ENCODE measurements around the gene KLHL1.
"Not testable (repeated sequence)": the region's sequence is repeated elsewhere in the genome, so short reads cannot be mapped to it uniquely, and the experiment has no call there.

Gene KLHL1, protein sequence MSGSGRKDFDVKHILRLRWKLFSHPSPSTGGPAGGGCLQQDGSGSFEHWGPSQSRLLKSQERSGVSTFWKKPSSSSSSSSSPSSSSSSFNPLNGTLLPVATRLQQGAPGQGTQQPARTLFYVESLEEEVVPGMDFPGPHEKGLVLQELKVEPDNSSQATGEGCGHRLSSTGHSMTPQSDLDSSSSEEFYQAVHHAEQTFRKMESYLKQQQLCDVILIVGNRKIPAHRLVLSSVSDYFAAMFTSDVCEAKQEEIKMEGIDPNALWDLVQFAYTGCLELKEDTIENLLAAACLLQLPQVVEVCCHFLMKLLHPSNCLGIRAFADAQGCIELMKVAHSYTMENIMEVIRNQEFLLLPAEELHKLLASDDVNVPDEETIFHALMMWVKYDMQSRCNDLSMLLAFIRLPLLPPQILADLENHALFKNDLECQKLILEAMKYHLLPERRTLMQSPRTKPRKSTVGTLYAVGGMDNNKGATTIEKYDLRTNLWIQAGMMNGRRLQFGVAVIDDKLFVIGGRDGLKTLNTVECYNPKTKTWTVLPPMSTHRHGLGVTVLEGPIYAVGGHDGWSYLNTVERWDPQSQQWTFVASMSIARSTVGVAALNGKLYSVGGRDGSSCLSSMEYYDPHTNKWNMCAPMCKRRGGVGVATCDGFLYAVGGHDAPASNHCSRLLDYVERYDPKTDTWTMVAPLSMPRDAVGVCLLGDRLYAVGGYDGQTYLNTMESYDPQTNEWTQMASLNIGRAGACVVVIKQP

DNA sequence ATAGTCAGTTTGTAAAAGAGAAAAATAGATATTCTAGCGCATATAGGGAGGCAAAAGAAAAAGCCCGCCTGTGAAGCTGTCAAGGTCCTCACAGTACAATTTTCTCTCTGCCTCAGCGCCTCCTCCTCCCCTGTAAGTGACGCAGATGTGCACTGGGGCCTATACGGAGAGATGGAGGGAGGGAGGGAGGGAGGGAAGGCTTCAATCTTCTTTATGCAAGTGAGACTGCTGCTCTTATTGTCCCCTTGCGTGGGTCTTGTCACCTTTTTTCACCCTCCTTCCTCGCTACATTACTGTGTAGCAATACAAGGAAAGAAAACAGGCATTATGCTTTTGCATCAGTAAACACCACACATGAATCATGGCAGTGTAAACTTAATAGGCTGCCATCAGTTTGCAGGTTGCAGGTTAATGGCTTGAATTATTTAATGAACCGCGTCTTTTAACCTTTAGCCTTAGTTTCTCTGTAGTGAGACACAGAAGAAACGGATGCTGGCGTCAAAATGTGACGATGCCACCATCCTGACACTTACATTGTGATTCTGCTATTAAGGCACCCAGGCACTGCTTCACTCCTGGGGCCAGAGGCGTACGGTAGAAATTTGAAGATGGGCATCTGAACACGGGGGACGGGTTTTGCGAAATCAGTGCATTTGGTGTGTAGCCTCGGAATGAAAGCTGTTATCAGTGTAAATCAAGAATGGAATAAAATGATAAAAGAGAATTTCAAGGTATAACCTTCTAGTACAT is at the start of gene KLHL1:
Gene KLHL1 (minus strand): TSS at position 97 of the 750 bp plus-strand sequence. CDS start 753 bp downstream, outside the sequence.
- DNase-seq (ENCODE audit: low read depth): no peak

DNA sequence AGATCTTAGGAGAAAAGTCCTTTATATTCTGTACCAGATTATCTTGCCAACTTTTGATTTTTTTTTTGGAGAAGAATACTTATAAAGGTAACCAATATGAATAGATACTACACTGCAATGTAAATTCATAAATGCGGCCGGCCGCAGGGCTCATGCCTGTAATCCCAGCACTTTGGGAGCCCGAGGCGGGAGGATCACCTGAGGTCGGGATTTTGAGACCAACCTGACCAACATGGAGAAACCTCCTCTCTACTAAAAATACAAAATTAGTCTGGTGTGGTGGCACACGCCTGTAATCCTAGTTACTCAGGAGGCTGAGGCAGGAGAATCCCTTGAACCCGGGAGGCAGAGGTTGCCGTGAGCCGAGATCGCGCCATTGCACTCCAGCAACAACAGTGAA is 34.4 kb upstream of the KLHL1 start:
- not testable (repeated sequence) for DNase-seq (ENCODE audit: low read depth)

DNA sequence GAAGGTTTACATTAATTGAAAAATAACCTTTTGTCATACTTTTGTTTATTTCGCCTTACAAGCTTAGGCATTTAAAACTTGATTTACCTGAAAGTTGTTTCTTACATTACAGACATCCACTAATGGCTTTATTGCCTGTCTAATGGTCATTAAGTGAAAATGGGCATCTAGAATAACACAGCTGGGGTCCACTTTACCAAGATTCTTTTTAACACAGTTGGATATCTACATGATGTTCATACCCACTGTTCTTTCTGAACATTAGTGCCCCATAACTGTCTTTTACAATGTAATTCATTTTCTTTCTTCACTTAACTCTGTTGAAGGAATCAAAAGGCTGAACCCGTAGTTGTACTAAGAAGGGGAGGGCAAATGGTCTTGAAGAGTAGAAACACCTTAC is 19.8 kb upstream of the KLHL1 start:
- DNase-seq (ENCODE audit: low read depth): no peak

DNA sequence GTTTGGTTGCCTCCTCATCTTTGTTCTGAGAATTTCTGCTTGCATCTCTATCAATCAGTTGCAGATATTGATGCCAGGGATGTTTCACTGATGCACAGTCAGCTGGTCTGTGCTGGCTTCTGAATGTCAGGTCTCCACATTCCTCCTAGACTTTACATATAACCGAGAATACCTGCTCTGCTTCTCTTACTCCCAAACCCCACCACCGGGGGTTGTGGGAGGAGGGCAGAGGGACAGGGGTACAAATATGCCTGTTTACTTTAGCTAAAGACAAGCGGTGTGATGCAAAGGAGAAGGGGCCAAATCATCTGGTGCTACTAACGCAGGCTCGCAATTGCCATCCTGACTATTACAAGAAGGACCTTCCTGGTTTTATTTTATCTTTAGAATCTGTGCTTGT is 17.4 kb upstream of the KLHL1 start:
- DNase-seq (ENCODE audit: low read depth): no peak

DNA sequence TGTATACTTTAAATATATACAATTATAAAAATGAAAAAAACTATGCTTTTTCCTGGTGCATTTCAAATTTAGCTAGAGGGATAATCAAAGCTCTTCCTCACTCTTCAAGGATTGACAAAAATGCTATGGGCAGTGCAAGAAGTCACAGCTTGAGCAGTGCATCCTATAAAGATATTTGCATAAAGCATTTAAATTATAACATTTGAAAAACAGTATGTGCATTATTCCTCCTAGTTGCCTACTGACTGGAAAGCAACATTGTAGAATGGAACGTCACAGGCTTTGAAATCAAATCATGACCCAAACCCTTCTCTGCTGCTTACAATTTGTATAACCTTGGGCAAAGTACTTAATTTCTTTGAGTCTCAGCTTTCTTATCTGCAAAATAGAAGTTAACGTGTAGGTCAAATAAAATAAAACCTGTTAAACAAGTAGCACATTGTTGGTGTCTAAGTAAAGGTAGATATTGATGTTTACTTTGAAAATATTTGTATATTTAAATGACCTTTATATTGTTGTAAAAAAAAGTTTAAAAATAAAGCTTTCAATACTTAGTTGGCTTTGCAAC is 9.2 kb upstream of the KLHL1 start:
- DNase-seq (ENCODE audit: low read depth): no peak

DNA sequence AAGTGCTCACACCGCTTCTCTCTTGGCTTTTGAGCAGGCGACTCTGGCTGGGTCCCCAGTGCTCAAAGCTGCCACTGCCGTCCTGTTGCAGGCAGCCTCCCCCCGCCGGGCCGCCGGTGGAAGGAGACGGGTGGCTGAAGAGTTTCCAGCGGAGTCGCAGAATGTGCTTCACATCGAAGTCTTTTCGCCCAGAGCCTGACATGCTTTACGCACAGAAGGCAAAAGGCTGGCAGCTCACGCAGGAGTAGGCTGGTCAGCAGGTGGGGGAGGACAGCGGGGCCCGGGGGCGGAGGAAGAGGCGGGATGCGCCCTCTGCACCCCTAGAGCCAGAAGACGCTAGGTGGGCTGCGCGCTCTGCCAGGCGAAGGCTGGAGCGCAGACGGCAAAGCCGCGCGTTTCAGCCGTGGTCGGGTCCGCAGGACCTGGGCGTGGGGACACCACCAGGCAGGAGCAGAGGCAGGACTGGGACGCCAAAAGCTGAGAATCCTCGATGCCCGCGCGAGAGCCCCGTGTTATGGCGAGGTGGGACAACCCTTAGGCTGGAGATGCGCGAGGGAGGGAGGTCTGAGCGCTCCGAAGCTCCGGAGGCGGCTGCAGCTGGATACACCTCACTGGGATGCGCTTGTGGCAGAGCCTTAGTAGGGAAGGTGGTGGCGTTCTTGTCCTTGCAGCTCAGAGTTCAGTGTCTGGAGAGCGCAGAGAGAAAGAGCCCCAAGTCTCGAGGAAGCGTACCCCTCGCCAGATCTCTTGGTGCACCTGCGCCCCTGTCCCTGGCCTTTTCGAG is 562 bp downstream of the KLHL1 start, which contains the start of gene ATXN8OS:
Gene ATXN8OS (plus strand): TSS at position 329 of the 784 bp plus-strand sequence.
- no peak for DNase-seq (ENCODE audit: low read depth)

DNA sequence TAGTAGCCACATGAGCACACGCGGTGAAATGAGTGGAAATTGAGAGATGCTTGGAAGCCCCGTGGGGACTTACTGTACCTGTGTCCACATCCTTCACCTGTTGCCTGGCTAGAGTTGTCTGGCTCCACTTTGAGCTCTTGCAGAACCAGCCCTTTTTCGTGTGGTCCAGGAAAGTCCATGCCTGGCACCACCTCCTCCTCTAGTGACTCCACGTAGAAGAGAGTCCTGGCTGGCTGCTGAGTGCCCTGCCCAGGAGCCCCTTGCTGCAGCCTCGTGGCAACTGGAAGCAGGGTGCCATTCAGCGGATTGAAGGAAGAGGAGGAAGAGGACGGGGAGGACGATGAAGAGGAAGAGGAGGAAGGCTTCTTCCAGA is 1.1 kb downstream of the KLHL1 start:
- no peak for DNase-seq (ENCODE audit: low read depth)

DNA sequence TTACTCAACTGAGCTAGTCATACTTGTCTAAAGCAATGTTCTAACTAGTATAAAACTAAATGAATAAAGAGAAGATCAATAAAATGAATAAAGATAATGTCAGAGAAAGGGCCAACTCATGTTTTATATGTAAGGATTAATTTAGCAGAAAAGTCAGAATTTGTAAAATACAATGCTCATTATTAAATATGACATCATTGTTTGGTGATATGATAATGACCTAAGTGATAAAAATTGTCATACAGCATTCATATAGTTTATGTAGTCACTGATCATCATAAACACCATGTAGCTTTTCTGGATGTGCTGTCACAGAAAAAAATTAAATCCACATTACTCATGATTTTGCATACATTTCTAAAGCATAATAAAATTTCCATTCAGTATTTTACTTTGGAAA is 3.8 kb downstream of the KLHL1 start:
- no peak for DNase-seq (ENCODE audit: low read depth)

DNA sequence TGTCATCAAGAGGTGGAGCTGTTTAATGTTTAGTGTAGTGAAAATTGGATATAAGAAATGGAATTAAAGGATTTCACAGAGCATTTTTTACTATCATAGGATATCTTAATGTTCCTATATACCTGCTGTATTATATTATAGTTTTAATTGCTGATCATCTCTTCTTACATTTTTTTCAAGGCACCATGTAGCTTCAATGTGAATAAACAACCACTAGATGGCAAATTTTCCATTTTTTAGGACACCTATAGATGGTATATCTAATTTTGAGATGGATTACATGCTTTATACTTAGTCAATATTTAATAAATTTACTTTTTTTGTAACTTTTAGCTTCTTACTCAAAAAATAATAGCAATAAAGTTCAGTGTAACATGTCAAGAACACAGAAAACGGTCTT is 9.6 kb downstream of the KLHL1 start:
- no peak for DNase-seq (ENCODE audit: low read depth)

DNA sequence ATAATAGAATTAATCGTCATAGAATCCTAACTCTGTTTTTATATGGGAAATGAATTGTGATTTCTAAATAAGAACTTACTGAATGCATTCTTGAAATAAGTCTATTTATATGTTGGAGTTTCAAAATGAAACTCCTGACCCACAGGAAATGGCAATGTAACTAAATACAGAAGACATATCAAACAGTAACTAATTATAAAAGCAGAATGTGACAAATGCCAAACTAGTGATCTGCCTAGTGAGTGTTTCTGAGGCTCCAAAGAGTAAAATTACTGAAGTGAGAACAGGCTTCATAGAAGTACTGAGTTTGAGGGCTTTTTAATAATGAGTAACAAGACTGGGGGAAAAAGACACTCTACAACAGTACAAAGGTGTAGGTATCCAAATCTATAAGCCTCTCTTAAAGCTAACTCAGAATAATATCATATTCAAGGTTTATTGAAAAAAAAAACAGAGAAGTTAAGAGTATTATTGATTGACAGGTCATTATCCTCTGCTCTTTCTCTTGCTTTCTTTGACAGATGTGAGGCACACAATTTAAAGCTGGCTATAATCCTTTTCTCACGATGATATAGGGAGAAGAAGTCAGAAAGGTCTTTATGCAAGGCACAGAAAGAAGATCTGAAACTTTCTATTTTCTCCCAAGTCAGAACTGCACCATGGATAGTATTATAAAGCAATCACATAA is 18.1 kb downstream of the KLHL1 start:
- no peak for DNase-seq (ENCODE audit: low read depth)

DNA sequence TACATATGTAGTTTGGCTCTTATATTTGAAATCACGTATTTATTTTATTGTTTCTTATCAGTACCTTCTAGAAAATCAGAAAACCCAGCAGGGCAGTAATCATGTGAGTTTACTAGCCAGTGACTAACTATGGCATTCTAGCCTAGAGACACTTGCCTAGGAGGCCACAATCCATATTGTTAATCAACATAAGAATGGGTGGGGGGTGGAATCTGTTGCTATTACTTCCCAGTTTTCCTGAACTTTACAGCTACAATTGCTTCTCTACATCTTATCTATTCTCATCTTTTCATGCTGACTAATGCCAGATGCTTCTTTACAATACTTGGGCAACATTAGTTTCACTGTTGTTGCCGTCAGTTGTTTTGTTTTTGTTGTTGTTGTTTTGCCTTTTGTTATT is 19.3 kb downstream of the KLHL1 start:
- DNase-seq (ENCODE audit: low read depth): no peak

DNA sequence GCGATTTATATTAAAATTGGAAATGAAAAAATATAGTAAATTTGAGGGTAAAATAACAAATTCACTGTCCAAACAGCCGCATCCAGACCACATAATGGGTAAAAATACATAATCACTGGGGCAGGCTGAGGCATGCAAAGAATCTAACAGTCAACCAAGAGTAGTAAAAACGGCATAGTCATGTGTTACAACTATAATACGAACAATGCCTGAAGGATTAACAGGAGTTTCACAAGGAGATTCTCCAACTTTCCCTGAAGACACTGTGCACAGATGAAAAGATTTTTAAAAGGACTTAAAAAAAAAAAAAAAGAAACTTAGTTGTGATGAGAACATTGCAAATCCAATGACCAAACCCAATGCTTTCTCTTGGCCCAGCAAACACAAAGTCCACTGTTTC is 21.0 kb downstream of the KLHL1 start:
- DNase-seq (ENCODE audit: low read depth): no peak

DNA sequence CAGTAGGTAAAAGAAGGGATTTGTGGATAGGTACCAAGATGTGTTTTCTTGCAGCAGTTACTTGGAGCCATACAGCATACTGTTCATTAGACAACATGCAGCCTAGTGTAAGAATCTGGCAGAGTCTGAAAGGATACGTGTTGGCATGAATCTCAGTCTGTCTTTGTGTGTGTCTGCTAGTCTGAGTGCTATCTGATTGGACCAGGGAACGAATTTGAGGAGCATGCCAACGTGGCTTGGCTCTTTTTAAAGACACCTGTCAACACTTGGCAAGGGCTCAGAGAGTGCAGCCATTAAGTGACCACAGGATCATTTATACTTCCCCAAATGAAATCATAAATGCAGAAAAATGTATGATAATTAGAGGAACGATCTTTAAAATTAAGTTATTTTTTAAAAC is 28.2 kb downstream of the KLHL1 start:
- DNase-seq (ENCODE audit: low read depth): no peak

DNA sequence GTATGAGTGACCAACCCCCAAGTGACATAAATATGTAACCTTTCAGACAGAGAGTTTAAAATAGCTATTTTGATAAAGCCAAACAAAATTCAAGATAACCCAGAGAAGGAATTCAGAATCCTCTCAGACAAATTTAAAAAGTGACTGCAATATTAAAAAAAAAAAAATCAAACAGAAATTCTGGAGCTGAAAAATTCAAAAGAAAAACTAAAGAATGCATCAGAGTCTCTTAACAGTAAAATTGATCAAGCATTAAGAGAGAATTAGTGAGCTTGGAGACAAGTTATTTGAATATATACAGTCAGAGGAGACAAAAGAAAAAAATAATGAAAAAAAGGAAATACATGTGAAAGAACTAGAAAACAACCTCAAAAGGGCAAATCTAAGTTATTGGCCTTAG is 53.7 kb downstream of the KLHL1 start:
- DNase-seq (ENCODE audit: low read depth): no peak

DNA sequence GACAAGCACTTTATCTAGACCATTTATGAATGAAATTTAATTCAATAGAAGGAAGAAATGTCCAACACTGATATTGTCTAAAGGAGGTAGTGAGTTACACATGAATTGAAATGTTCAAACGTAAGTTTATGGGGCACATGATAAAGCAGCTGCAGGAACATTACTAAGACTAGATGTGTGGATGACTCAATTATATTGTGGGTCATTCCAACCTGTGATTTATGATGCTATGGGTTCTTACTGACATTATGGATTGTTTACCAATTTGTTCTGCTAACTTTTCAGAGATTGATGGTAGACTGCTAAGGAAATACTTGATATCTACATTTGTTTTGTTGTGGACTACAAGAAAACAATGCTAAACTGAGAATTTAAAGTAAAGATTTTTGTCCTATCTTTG is 56.7 kb downstream of the KLHL1 start:
- no peak for DNase-seq (ENCODE audit: low read depth)

DNA sequence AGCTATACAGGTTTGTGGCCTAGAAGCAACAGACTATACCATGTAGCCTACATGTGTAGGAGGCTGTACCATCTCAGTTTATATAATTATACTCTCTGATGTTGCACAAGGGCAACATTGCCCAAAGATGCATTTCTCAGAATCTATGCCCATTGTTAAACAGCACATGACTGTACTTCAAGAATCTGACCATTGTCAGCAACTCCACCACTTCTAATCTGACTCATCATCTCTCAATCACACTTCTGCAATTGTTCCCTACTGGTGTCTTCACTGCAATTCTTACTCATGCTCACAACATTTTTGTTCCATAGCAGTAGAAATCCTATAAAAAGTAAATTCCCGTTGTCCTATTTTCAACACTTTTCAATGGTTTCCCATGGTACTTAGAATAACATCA is 64.6 kb downstream of the KLHL1 start:
- DNase-seq (ENCODE audit: low read depth): no peak

DNA sequence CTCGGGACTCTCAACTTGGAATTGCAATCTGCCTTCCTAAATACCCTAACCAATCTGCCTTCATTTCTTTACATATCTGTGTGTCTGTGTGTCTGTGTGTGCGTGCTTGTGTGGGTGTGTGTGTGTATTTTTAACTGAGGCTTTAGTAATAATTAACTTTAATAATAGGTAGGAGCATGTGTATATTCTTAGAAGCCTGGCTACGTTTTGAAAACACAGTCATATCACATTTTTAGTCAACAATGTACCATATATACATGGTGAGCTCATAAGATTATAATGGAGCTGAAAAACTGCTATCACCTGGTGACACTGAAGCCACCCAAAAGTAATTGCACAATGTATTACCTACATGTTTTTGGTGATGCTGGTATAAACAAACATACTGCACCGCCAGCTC is 66.1 kb downstream of the KLHL1 start:
- no peak for DNase-seq (ENCODE audit: low read depth)

DNA sequence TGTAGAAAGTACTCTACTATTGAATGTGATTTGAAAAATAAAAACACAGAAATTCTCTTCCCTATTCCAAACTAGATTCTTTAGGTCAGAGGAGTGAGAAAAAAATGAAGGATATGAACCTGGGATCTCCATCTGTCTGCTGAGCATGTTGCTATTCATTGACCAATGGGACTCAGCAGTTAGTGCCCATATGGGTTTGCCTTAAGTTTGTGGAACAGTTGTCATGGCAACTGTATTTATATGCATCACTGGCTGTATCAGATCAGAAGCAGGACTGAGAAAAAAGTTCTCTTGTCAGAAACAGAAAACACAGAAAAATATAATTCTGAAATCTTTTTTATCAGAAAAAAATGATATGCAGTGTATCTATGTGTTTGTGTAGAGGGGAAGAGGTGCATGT is 74.0 kb downstream of the KLHL1 start:
- DNase-seq (ENCODE audit: low read depth): no peak

DNA sequence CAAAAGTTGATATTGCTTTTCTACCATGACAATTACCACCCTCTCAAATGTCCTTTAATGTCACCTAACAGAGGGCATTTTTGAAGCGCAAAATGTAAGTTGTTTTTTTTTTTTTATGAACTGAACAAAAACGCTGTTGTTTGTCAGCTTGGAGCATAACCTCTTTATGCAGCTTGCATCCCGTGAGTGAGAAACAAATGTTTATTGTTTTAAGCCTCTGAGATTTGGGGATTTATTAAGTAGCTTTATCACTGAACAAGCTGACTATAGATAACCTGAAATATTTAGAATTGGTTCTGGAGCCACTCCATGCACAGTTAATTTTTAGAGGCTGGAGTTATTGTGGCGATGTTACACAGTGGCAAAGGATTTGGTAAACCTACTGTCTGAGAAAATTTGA is 80.7 kb downstream of the KLHL1 start:
- no peak for DNase-seq (ENCODE audit: low read depth)

DNA sequence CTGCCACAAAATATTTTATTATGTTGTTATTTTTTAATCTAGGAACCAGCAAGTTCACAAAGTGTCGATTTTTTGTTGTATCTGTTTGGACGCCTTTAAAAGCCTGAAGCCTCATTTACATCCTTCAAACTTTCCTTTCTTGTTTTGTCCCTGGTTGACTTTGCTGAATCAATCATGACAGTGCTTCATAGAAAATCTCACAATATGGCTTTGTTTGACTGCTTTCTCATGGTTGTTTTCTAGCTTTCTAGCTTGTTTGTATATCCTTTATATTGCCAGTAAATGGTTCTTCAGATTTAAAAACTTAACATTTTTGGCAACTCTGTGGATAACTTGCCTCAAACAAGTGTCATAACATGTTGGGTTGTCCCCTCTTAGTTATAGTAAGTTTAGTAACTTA is 84.7 kb downstream of the KLHL1 start:
- DNase-seq (ENCODE audit: low read depth): no peak

DNA sequence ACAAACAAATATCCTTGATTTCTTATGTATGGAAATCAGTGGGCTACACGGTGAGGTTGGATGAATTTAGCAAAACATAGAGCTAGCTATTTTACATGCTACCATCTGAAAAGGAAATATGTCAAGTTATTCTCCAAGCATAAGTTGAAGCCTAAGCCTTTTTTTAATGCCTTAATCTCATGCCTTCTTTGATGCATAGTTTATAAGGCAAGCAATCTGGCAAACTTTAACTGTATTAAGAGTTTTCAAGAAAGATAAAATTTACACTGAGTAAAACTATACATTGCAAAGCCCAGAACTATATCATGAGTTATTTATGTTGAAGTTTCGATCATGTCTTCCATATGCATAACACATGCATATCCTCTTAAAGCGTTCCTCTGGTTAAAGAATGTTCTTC is 85.6 kb downstream of the KLHL1 start:
- no peak for DNase-seq (ENCODE audit: low read depth)
